OCI-LY3 (cell line): ENCODE data around the gene KRT3.

ENCODE experiments used
- H2AFZ ChIP-seq: fragments of 200-600, 300-600 bp; shearing (Covaris generic); 2 replicates; pipeline ENCODE4 v1.6.0; 2014; ENCODE audit warnings: antibody characterized with exemption, low read depth, low read length
- H3K27ac ChIP-seq: fragments of 200-600, 300-600 bp; sonication (generic); 2 replicates; pipeline ENCODE4 v1.5.1; 2014; ENCODE audit warnings: mild to moderate bottlenecking, low read length, moderate library complexity, mixed read lengths
- H3K27me3 ChIP-seq: fragments of 200-600, 300-600 bp; sonication (generic); 2 replicates; pipeline ENCODE4 v1.6.1; 2014; ENCODE audit warnings: low read depth, low read length, mixed read lengths
- H3K36me3 ChIP-seq: fragments of 200-600, 300-600 bp; sonication (generic); replicated peaks from 2 replicates; pipeline ENCODE3; 2014; ENCODE audit warnings: low read depth, low read length, mixed read lengths
- H3K4me1 ChIP-seq: fragments of 300-600, 200-600 bp; sonication (generic); 2 replicates; pipeline ENCODE4 v1.6.1; 2014; ENCODE audit warnings: low read length, mixed read lengths
- H3K4me2 ChIP-seq: fragments of 200-600, 300-600 bp; sonication (generic); 2 replicates; pipeline ENCODE4 v1.6.1; 2014; ENCODE audit warnings: low read length, mixed read lengths
- H3K4me3 ChIP-seq: fragments of 300-600, 200-600 bp; sonication (generic); 2 replicates; pipeline ENCODE4 v1.5.1; 2014; ENCODE audit warnings: antibody characterized with exemption, mild to moderate bottlenecking, low read length, moderate library complexity
- H3K79me2 ChIP-seq: fragments of 300-600, 200-600 bp; shearing (Covaris generic); 2 replicates; pipeline ENCODE4 v1.6.1; 2014; ENCODE audit warnings: mild to moderate bottlenecking, low read length, mixed read lengths
- H3K9ac ChIP-seq: fragments of 300-600, 200-600 bp; shearing (Covaris generic); 2 replicates; pipeline ENCODE4 v1.6.0; 2014; ENCODE audit warnings: mild to moderate bottlenecking, low read length, moderate library complexity
- H3K9me3 ChIP-seq: fragments of 200-600, 300-600 bp; shearing (Covaris generic); 2 replicates; pipeline ENCODE4 v1.6.1; 2014; ENCODE audit warnings: low read length, mixed read lengths; ENCODE audit not compliant: insufficient read depth
- H4K20me1 ChIP-seq: fragments of 200-600, 300-600 bp; sonication (generic); 2 replicates; pipeline ENCODE4 v1.6.1; 2016; ENCODE audit warnings: low read length, mixed read lengths; ENCODE audit not compliant: insufficient read depth
- EZH2phosphoT487 ChIP-seq: fragments of 200-600 bp; shearing (Covaris generic); IDR thresholded peaks from 2 replicates; pipeline ENCODE4 v1.6.1; 2018; ENCODE audit warnings: antibody characterized with exemption, mixed run types, low read depth
- TF ChIP-seq, protein P1 (sequence below): fragments of 200-600, 300-600 bp; sonication (generic); IDR thresholded peaks from 2 replicates; pipeline ENCODE4 v1.5.1; 2014; ENCODE audit warnings: antibody characterized with exemption, low read length, low read depth

KRT3 gene

DNA sequence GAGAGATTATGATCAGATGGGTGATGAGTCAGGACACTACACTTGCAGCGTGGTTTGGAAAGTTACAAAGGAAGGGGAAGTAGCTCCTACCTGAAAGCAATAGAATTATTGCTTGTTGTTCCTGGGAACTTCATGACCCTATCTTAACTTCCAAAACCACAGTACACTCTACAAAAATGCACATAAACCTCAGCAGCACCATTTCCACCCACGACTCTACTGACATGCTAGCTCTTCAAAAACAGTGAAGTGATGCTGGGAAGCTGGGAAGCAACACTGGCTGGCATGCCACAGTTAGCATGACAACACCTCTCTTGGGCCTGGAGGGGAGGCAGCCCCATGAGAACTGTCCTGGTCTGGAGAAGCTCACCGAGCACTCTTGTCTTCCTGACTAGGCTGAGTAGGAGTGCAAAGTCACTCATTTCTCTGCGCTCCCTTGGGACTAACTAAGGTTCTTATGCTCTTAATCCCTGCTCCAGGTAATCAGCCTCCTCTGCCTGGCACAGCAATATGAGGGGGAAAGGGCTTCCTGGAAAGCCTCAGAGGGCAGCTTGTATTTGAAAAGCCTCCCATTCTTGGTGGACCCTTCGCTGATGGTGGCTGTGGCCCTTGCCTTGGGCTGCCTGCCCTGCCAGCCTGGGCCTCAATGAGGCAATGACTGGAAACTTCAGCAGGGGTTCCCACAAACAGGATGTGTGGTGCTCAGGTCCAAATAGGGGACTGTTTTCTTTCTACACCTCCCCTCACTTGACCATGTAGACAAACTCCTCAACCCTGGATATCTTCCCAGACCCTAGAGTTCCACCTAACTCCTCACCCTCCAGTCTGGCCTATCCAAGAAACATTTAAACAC is 1.2 kb downstream of the KRT3 start:
- TF ChIP-seq EZH2phosphoT487, result no peak
- TF ChIP-seq, protein P1, sequence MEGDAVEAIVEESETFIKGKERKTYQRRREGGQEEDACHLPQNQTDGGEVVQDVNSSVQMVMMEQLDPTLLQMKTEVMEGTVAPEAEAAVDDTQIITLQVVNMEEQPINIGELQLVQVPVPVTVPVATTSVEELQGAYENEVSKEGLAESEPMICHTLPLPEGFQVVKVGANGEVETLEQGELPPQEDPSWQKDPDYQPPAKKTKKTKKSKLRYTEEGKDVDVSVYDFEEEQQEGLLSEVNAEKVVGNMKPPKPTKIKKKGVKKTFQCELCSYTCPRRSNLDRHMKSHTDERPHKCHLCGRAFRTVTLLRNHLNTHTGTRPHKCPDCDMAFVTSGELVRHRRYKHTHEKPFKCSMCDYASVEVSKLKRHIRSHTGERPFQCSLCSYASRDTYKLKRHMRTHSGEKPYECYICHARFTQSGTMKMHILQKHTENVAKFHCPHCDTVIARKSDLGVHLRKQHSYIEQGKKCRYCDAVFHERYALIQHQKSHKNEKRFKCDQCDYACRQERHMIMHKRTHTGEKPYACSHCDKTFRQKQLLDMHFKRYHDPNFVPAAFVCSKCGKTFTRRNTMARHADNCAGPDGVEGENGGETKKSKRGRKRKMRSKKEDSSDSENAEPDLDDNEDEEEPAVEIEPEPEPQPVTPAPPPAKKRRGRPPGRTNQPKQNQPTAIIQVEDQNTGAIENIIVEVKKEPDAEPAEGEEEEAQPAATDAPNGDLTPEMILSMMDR, result no peak
- Histone ChIP-seq H3K4me1 (no peaks in the 10 kb centered on the region), H3K27me3 (0 out of 2 replicates have a peak, but pooled peaks cover 3% of the 10 kb centered on the region), H3K79me2 (no peaks in the 10 kb centered on the region), H4K20me1 (no peaks in the 10 kb centered on the region), H3K36me3 (no peaks in the 10 kb centered on the region), H2AFZ (no peak overlapping the region), H3K9me3 (no peaks in the 10 kb centered on the region), H3K27ac (no peak overlapping the region), H3K4me2 (no peak overlapping the region), H3K9ac (no peak overlapping the region), H3K4me3 (no peak overlapping the region)

- H3K9ac ChIP-seq, result no peak overlapping the region
- H3K4me1 ChIP-seq, result no peaks in the 10 kb centered on the region
- H3K27ac ChIP-seq, result no peak overlapping the region
- no peaks in the 10 kb centered on the region for H3K9me3 ChIP-seq
- H3K4me2 ChIP-seq, result no peak overlapping the region
- no peak overlapping the region for H3K4me3 ChIP-seq
- no peaks in the 10 kb centered on the region for H4K20me1 ChIP-seq
- no peaks in the 10 kb centered on the region for H3K36me3 ChIP-seq
- no peaks in the 10 kb centered on the region for H3K79me2 ChIP-seq
- no peak overlapping the region for H2AFZ ChIP-seq
- TF ChIP-seq, protein P1, result no peak
- 0 out of 2 replicates have a peak, but pooled peaks cover 3% of the 10 kb centered on the region for H3K27me3 ChIP-seq
Observed at GRCh38 chr12:52792185-52793029, 3.5 kb downstream of the KRT3 start.

DNA sequence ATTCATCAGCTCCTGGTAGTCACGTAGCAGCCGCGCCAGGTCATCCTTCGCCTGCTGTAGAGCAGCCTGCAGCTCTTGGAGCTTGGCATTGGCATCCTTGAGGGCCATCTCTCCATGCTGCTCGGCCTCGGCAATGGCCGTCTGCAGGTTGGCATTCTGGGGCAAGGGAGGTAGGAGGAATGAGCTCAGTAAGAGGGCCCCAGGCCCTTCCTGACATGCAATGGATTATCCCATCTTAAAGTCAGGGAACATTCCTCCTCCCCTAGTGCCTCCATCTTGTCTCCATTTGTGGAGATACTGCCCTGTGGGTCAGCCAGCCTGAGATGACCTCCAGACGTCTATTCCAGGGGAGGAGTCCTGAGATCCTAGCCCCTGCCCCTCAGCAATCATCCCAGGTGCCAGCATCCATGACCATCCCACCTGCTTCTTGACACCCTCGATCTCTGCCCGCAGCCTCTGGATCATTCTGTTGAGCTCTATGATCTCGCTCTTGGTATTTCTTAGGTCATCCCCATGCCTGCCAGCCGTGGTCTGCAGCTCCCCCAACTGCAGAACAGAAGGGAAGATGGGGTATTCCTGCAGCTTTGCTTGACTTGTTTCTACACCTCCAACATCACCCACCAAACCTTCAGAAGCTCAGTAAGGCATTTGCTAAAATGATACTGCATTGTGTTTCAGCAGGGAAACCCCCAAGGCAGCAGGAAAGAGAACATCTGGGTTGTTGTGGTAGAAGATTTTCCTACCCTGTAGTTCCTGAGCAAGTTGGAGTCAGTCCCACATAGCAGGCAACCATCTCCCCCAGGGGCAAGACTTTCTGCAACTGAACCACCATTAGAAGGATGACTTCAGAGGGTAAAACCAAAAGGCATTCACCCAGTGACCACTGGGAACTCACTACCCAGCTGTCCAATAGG is 4.4 kb downstream of the KRT3 start:
- H3K36me3 ChIP-seq, result no peaks in the 10 kb centered on the region
- H3K4me2 ChIP-seq, result no peak overlapping the region
- no peak overlapping the region for H2AFZ ChIP-seq
- no peaks in the 10 kb centered on the region for H3K9me3 ChIP-seq
- H3K9ac ChIP-seq, result no peak overlapping the region
- no peak overlapping the region for H3K27ac ChIP-seq
- H4K20me1 ChIP-seq, result no peaks in the 10 kb centered on the region
- no peaks in the 10 kb centered on the region for H3K4me1 ChIP-seq
- TF ChIP-seq, protein P1, result no peak
- no peak for TF ChIP-seq EZH2phosphoT487
- H3K4me3 ChIP-seq, result no peak overlapping the region
- 0 out of 2 replicates have a peak, but pooled peaks cover 3% of the 10 kb centered on the region for H3K27me3 ChIP-seq
- no peaks in the 10 kb centered on the region for H3K79me2 ChIP-seq
